Neural crest cell (in vitro differentiated cells): ENCODE data around the gene RNF214. TPM values are rescaled to one million over a fixed set of nuclear protein-coding genes. Genes with fewer than 3 reads are reported as not detected.

Experiments used
- DNase-seq: peaks from one replicate; pipeline ENCODE4 v3.0.0; 2021; ENCODE audit warnings: low read depth, mixed read lengths, low spot score
- H3K27ac Mint-ChIP-seq: one replicate; pipeline ENCODE4 v1.8.0; 2021; ENCODE audit warnings: mild to moderate bottlenecking, mixed read lengths; ENCODE audit not compliant: unreplicated experiment
- H3K27me3 Mint-ChIP-seq: 2 replicates; pipeline ENCODE4 v1.8.0; 2021; ENCODE audit warnings: low read depth, mild to moderate bottlenecking, mixed read lengths
- H3K36me3 Mint-ChIP-seq: 2 replicates; pipeline ENCODE4 v1.8.0; 2021; ENCODE audit warnings: low read depth, mild to moderate bottlenecking, mixed read lengths
- H3K4me1 Mint-ChIP-seq: 2 replicates; pipeline ENCODE4 v1.8.0; 2021; ENCODE audit warnings: mixed read lengths
- H3K4me3 Mint-ChIP-seq: one replicate; pipeline ENCODE4 v1.8.0; 2021; ENCODE audit warnings: mild to moderate bottlenecking, mixed read lengths
- H3K9me3 Mint-ChIP-seq: 2 replicates; pipeline ENCODE4 v1.8.0; 2021; ENCODE audit warnings: mixed read lengths
- CTCF ChIP-seq: fragments of 200-600 bp; sonication (generic); conservative IDR thresholded peaks from 2 replicates; pipeline ENCODE4 v1.5.0; 2021; ENCODE audit warnings: antibody characterized with exemption, mild to moderate bottlenecking
- total RNA-seq: library from RNA; stranded (reverse); gene quantifications from 2 replicates; pipeline ENCODE4 v1.2.1, GENCODE V29; 2021

RNF214 gene
- total RNA-seq, 1 donor from 2014 or later = 47.5 TPM

DNA sequence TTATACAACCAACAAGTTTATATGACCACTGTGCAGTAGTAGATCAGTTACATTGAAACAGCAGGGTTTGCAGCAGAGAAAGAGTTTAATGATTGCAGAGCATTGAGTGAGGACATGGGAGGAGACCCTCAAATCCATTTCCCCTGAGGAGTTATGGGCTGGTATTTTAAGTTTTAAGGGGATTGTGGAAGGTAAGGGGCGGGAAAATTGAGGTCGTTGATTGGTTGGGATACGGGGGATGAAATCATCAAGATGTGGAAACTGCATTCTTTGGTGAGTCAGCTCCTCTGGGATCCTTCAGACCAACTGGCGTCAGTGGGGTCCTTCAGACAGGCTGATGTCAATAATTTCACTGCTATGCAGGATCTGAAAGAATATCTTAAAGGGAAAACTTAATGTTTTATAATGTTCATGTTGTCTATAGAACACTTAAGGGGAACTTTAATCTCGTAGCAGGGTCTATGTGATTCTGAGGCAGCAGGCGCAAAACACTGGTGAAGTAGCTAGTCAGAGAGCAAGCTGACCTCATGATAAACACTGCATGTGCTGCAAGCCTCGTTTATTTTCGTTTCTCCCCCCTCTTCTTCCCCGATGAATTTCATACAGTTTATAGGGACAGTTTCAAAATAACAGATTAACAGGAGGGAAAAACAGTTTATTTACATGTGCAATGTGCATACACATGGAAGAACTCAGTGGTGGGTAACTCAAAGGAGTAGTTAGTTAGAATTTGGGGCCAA, 41.2 kb downstream of the RNF214 start:
- no peak for TF ChIP-seq CTCF
- H3K4me1 Mint-ChIP-seq = peaks cover 11% of the 10 kb centered on the region
- peaks cover 22% of the 10 kb centered on the region for H3K36me3 Mint-ChIP-seq
- H3K27ac Mint-ChIP-seq = no peak overlapping the region
- DNase-seq = no peak
- H3K27me3 Mint-ChIP-seq = no peaks in the 10 kb centered on the region
- peaks cover 5% of the 10 kb centered on the region for H3K9me3 Mint-ChIP-seq
- H3K4me3 Mint-ChIP-seq = no peak overlapping the region

DNA sequence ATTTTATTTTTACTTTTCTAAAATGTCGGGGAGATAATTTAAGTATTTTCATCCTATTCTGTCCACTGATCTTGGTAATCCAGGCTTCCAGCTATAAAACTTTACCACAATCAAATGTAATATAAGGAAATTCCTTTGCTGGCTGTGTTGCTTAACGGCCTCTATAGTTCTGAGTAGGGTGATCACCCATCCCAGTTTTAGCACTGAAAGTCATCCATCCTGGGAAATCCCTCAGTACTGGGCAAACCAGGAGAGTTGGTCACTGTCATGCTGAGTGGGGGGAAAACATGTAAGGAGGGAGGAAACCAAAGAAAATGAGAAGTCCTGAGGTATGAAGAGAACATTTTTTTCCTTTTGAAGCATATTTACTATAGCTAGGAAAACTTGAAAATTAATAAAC, 45.9 kb downstream of the RNF214 start:
- Mint-ChIP-seq H3K27ac (no peak overlapping the region), H3K9me3 (peaks cover 2% of the 10 kb centered on the region), H3K27me3 (no peaks in the 10 kb centered on the region), H3K4me1 (no peaks in the 10 kb centered on the region), H3K4me3 (no peak overlapping the region), H3K36me3 (peaks cover 21% of the 10 kb centered on the region)
- DNase-seq = no peak
- TF ChIP-seq CTCF = no peak

- no peak for DNase-seq
- TF ChIP-seq CTCF = no peak
- peaks cover 20% of the 10 kb centered on the region for H3K36me3 Mint-ChIP-seq
- H3K4me1 Mint-ChIP-seq = no peaks in the 10 kb centered on the region
- peak overlapping the region; percentile 65 for H3K27ac Mint-ChIP-seq
- no peaks in the 10 kb centered on the region for H3K9me3 Mint-ChIP-seq
- no peaks in the 10 kb centered on the region for H3K27me3 Mint-ChIP-seq
- H3K4me3 Mint-ChIP-seq = no peak overlapping the region
Measured at GRCh38 chr11:117279711-117280376, 47.4 kb downstream of the RNF214 start.

DNA sequence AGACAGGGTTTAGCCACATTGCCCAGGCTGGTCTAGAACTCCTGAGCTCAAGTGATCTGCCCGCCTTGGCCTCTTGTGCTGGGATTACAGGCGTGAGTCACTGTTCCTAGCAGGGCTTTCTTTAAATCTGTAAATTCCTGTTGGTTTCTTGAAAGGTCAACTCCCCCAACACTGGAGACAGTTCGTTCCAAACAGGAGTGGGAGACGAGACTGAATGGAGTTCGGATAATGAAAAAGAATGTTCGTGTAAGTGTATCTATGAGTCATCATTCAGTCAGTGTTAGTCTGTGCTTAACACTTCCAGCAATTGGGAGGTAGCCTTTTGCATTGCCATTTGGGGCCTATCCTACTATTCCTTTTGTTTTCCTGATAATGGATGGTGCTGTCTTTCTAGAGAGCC, 48.7 kb downstream of the RNF214 start:
- Mint-ChIP-seq H3K9me3 (no peaks in the 10 kb centered on the region), H3K4me3 (no peak overlapping the region), H3K36me3 (peaks cover 16% of the 10 kb centered on the region), H3K27ac (no peak overlapping the region), H3K27me3 (no peaks in the 10 kb centered on the region), H3K4me1 (no peaks in the 10 kb centered on the region)
- DNase-seq = no peak
- TF ChIP-seq CTCF = no peak

DNA sequence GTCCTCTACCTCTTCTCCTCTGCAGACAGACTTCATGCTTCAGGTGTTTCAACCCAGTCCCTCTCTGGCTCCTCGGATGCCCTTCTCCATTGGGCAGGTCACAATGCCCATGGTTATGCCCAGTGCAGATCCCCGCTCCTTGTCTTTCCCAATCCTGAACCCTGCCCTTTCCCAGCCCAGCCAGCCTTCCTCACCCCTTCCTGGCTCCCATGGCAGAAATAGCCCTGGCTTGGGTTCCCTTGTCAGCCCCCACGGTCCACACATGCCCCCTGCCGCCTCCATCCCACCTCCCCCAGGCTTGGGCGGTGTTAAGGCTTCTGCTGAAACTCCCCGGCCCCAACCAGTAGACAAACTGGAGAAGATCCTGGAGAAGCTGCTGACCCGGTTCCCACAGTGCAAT, 49.4 kb downstream of the RNF214 start:
- H3K27me3 Mint-ChIP-seq = no peaks in the 10 kb centered on the region
- no peak overlapping the region for H3K27ac Mint-ChIP-seq
- no peak overlapping the region for H3K4me3 Mint-ChIP-seq
- H3K9me3 Mint-ChIP-seq = no peaks in the 10 kb centered on the region
- H3K4me1 Mint-ChIP-seq = no peaks in the 10 kb centered on the region
- no peak for DNase-seq
- no peak for TF ChIP-seq CTCF
- peaks cover 19% of the 10 kb centered on the region for H3K36me3 Mint-ChIP-seq
